ENCODE data around the gene EHF. TPM values are rescaled to one million over a fixed set of nuclear protein-coding genes. Genes with fewer than 3 reads are reported as not detected.

Gene EHF
- total RNA-seq = under 0.01 TPM in 1 of 2 replicates, not detected in the other

GRCh38 chr11:34620820-34621792 is at the start of gene EHF:
TSS of gene EHF (plus strand) at chr11:34621093. CDS start at chr11:34642631, 21,538 bp downstream.

Other genes with a start within 250 kb of the EHF start
- 78.4 and 86.5 TPM in 2 replicates for gene CAT, start 182.2 kb upstream of the EHF start, total RNA-seq
- not detected in 2 replicates for gene ELF5, start 107.3 kb upstream of the EHF start, total RNA-seq

Measured in articular chondrocyte of knee joint (primary cell).